PC-9 (cell line): ENCODE measurements around the gene NDUFS7. TPM values are rescaled to one million over a fixed set of nuclear protein-coding genes. Genes with fewer than 3 reads are reported as not detected.
A peak's percentile ranks its signal among the peaks of the same experiment; 100 is the strongest.

Experiments
- BruUV-seq: library from RNA; stranded (reverse); fragments of 400-500 nt; replicated peaks from 2 replicates; lab custom pipeline; 2021; lab: Mats Ljungman, UMichigan
- CTCF ChIA-PET: fragments of 300-600 bp; sonication (Branson Sonifier 250); formaldehyde crosslinking; loops from one replicate; lab custom pipeline; 2022; ENCODE audit warnings: antibody characterized with exemption; lab: Charles Lee
- POLR2A ChIA-PET: fragments of 300-600 bp; sonication (Branson Sonifier 250); formaldehyde crosslinking; loops from one replicate; lab custom pipeline; 2022; ENCODE audit warnings: antibody characterized with exemption; ENCODE audit not compliant: unreplicated experiment; lab: Charles Lee
- DNase-seq, 2 experiments: peaks; one replicate each; pipeline versions ENCODE4 v3.0.0 to v3.0.0-alpha.2; 2015 to 2022; ENCODE audit warnings: mixed read lengths in 1 of 2
- H2AFZ ChIP-seq: fragments of 200-600 bp; sonication (generic); 2 replicates; pipeline ENCODE4 v1.8.1; 2017; ENCODE audit warnings: antibody characterized with exemption
- H3F3A ChIP-seq: fragments of 200-600 bp; sonication (generic); 2 replicates; pipeline ENCODE4 v1.8.1; 2017; ENCODE audit warnings: antibody characterized with exemption, mild to moderate bottlenecking, low read depth; ENCODE audit not compliant: insufficient read depth
- H3K27ac ChIP-seq: fragments of 200-600 bp; sonication (generic); 2 replicates; pipeline ENCODE4 v1.6.1; 2016; ENCODE audit warnings: mixed run types
- H3K27me3 ChIP-seq: fragments of 200-600 bp; sonication (generic); 2 replicates; pipeline ENCODE4 v1.6.1; 2016; ENCODE audit warnings: low read depth, mixed run types; ENCODE audit not compliant: insufficient read depth
- H3K36me3 ChIP-seq: fragments of 200-600 bp; sonication (generic); 2 replicates; pipeline ENCODE4 v1.6.1; 2016; ENCODE audit warnings: low read depth, mixed run types
- H3K4me1 ChIP-seq: fragments of 200-600 bp; sonication (generic); replicated peaks from 2 replicates; pipeline ENCODE4 v1.6.1; 2016; ENCODE audit warnings: mixed run types; ENCODE audit not compliant: insufficient read depth
- H3K4me2 ChIP-seq: fragments of 200-600 bp; sonication (generic); 2 replicates; pipeline ENCODE4 v1.6.1; 2017; ENCODE audit warnings: mixed run types
- H3K4me3 ChIP-seq: fragments of 200-600 bp; sonication (generic); 2 replicates; pipeline ENCODE4 v1.6.1; 2016; ENCODE audit warnings: mixed run types
- H3K79me2 ChIP-seq: fragments of 200-600 bp; sonication (generic); 2 replicates; pipeline ENCODE4 v1.6.1; 2017; ENCODE audit warnings: low read depth, mixed run types
- H3K9me2 ChIP-seq: fragments of 200-600 bp; sonication (generic); 2 replicates; pipeline ENCODE4 v1.8.1; 2017; ENCODE audit warnings: mild to moderate bottlenecking; ENCODE audit not compliant: insufficient read depth
- H3K9me3 ChIP-seq: fragments of 200-600 bp; sonication (generic); 2 replicates; pipeline ENCODE4 v1.8.1; 2016; ENCODE audit warnings: low read depth; ENCODE audit not compliant: insufficient read depth
- H4K20me1 ChIP-seq: fragments of 200-600 bp; sonication (generic); 2 replicates; pipeline ENCODE4 v1.8.1; 2017; ENCODE audit not compliant: insufficient read depth
- EZH2 ChIP-seq: fragments of 200-600 bp; sonication (generic); IDR thresholded peaks from 2 replicates; pipeline ENCODE4 v1.8.0; 2017; ENCODE audit warnings: antibody characterized with exemption, low read depth
- intact Hi-C: fragments of 100-400 bp; cut with micrococcal nuclease; formaldehyde crosslinking; loops from one replicate; pipeline ENCODE4 v1.10.0; 2022; ENCODE audit not compliant: unreplicated experiment
- total RNA-seq: library from RNA; stranded (reverse); gene quantifications from 2 replicates; pipeline ENCODE4 v1.2.3, GENCODE V29; 2021
- TF ChIP-seq, protein P1 (sequence below): fragments of 200-600 bp; sonication (generic); conservative IDR thresholded peaks from 2 replicates; pipeline ENCODE4 v1.6.1; 2017; ENCODE audit warnings: mixed run types, antibody characterized with exemption, mild to moderate bottlenecking, moderate library complexity

Gene NDUFS7
- total RNA-seq, 1 experiment from 2014 or later: 67.5 TPM

GRCh38 chr19:1355568-1356507 lies 27.9 kb upstream of the NDUFS7 start:
- H3K4me1 ChIP-seq: peaks cover 7% of the 10 kb centered on the region; the same call in 1 of the 2 replicates
- no peaks in the 10 kb centered on the region for H3K9me2 ChIP-seq
- no peaks in the 10 kb centered on the region for H3K9me3 ChIP-seq
- no peak for DNase-seq
- intact Hi-C loops: no loop called here
- ChIA-PET POLR2A (no interaction called here), CTCF (no interaction called here)
- TF ChIP-seq EZH2: no peak
- TF ChIP-seq, protein P1, sequence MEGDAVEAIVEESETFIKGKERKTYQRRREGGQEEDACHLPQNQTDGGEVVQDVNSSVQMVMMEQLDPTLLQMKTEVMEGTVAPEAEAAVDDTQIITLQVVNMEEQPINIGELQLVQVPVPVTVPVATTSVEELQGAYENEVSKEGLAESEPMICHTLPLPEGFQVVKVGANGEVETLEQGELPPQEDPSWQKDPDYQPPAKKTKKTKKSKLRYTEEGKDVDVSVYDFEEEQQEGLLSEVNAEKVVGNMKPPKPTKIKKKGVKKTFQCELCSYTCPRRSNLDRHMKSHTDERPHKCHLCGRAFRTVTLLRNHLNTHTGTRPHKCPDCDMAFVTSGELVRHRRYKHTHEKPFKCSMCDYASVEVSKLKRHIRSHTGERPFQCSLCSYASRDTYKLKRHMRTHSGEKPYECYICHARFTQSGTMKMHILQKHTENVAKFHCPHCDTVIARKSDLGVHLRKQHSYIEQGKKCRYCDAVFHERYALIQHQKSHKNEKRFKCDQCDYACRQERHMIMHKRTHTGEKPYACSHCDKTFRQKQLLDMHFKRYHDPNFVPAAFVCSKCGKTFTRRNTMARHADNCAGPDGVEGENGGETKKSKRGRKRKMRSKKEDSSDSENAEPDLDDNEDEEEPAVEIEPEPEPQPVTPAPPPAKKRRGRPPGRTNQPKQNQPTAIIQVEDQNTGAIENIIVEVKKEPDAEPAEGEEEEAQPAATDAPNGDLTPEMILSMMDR: no peak
- TSS peak; percentile 34 for BruUV-seq
- H3K4me2 ChIP-seq: peak overlapping the region; percentile 78
- H3K36me3 ChIP-seq: no peaks in the 10 kb centered on the region
- no peaks in the 10 kb centered on the region for H4K20me1 ChIP-seq
- 0 out of 2 replicates have a peak, but pooled peaks cover 3% of the 10 kb centered on the region for H3K79me2 ChIP-seq
- peaks cover 5% of the 10 kb centered on the region; the same call in 1 of the 2 replicates for H3F3A ChIP-seq
- no peak overlapping the region for H3K27ac ChIP-seq
- no peak overlapping the region for H2AFZ ChIP-seq
- H3K4me3 ChIP-seq: peak overlapping the region; percentile 53; the same call in 1 of the 2 replicates
- no peaks in the 10 kb centered on the region for H3K27me3 ChIP-seq

DNA sequence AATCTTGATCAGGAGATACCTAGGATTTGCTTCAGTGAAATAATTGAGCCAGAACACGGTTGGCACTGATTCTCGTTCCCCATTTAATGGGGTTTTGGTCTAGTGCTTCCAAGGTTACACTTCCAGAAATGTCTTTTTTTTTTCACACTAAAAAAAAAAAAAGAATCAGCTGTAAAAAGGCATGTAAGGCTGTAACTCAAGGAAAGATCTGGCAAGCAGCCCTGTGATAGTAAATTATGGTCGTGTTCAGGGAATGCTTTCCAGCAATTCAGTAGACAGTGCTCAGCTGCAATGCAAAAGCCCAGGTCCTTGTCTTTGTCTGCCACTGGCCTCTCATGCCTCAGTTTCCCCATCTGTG lies 27.2 kb upstream of the NDUFS7 start:
- Histone ChIP-seq H3K27ac (no peak overlapping the region), H3K27me3 (no peaks in the 10 kb centered on the region), H3K4me1 (peaks cover 7% of the 10 kb centered on the region; the same call in 1 of the 2 replicates), H3K9me2 (no peaks in the 10 kb centered on the region), H2AFZ (no peak overlapping the region), H3F3A (peaks cover 3% of the 10 kb centered on the region; the same call in 1 of the 2 replicates), H4K20me1 (no peaks in the 10 kb centered on the region), H3K9me3 (no peaks in the 10 kb centered on the region), H3K36me3 (no peaks in the 10 kb centered on the region), H3K79me2 (0 out of 2 replicates have a peak, but pooled peaks cover 3% of the 10 kb centered on the region), H3K4me2 (no peak overlapping the region), H3K4me3 (no peak overlapping the region)
- BruUV-seq: no TSS peak
- no peak for DNase-seq
- POLR2A ChIA-PET: no interaction called here
- CTCF ChIA-PET: interaction anchor here (0.6 kb wide), 1 partner anchor 12 kb away, joined by 7 read pairs; no protein-coding TSS in a partner anchor
- TF ChIP-seq EZH2: no peak
- TF ChIP-seq, protein P1: no peak
- intact Hi-C loops: no loop called here

- BruUV-seq: no TSS peak
- intact Hi-C loops: no loop called here
These were observed 26.1 kb upstream of the NDUFS7 start for GRCh38 chr19:1357531-1358109.

More at GRCh38 chr19:1357531-1358109, 26.1 kb upstream of the NDUFS7 start:
- H3F3A ChIP-seq: no peaks in the 10 kb centered on the region
- H3K79me2 ChIP-seq: 0 out of 2 replicates have a peak, but pooled peaks cover 3% of the 10 kb centered on the region
- no peak overlapping the region for H3K4me3 ChIP-seq
- H3K36me3 ChIP-seq: no peaks in the 10 kb centered on the region
- TF ChIP-seq, protein P1: no peak
- no peak for TF ChIP-seq EZH2
- no peaks in the 10 kb centered on the region for H4K20me1 ChIP-seq
- H3K9me2 ChIP-seq: no peaks in the 10 kb centered on the region
- no peak overlapping the region for H2AFZ ChIP-seq
- H3K27ac ChIP-seq: no peak overlapping the region
- H3K4me1 ChIP-seq: peaks cover 7% of the 10 kb centered on the region; the same call in 1 of the 2 replicates
- H3K27me3 ChIP-seq: no peaks in the 10 kb centered on the region
- POLR2A ChIA-PET: no interaction called here
- DNase-seq: no peak
- H3K9me3 ChIP-seq: no peaks in the 10 kb centered on the region
- CTCF ChIA-PET: no interaction called here
- H3K4me2 ChIP-seq: no peak overlapping the region
